DMS153 (cell line): ENCODE measurements around the gene NOL4L.

ENCODE experiments used
- DNase-seq: peaks from one replicate; lab custom pipeline; 2025; lab: John Stamatoyannopoulos, UW

The NOL4L gene

DNA sequence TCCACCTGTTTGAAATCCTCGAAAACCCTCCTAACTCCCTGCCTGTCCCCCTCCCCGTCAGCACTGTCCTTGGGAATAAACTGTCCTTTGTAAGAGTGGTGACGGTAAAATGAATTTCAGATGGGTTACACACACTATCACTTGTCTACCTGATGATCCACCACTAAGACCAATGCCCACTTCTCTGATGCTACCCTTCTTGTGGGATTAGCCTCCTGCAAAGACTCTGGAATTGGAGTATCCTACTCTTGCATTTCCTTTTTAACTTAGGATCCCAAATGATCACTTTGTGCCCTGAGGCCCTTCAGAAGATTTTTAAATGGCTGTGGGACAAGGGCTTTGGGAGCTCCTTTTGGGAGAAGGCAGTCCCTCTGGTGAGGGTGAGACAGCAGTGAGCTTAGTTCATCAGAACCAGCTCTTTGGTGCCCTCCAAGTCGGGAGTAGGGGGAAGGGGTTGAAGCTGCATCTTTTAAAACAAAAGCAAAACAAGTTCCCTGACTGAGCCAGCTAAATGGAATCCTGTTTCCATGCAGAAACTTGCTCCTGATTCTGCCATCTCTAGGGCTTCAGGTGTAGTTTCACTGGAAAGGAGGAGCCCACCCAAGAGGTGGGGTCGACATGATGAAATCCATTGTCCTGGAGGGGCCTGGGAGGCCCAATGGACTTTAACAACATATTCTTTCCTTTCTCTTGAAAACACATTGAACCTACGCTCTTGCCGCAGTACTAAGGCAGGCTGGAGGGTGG, 140.5 kb downstream of the NOL4L start:
- DNase-seq: no peak

DNA sequence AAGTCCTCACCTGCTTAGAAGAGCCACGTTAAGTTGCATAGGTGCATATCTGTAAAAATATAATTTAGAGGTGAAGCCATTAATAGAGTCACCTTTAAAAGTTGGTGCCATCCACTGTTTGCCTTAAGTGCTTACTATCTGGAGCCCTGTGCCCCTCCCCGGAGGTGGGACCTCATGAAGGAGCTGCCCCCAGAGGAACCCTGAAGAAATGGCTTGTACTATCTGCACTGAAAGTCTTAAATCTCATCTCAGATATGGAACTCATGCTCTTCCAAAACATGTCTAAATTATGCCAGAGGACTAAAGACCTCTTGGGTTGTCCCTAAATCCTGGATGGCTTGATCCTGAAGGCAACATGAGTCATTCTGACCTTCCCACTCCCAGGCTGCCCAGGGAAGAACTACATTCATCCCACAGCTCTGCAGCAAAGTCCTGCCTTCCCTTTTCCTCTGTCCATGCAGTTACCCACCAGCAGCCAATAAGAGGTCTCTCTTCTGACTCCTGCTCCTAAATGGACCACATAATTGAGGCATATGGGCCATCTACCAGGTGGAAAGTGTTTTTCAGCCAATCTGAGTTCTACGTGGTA, 141.7 kb downstream of the NOL4L start:
- no peak for DNase-seq

DNA sequence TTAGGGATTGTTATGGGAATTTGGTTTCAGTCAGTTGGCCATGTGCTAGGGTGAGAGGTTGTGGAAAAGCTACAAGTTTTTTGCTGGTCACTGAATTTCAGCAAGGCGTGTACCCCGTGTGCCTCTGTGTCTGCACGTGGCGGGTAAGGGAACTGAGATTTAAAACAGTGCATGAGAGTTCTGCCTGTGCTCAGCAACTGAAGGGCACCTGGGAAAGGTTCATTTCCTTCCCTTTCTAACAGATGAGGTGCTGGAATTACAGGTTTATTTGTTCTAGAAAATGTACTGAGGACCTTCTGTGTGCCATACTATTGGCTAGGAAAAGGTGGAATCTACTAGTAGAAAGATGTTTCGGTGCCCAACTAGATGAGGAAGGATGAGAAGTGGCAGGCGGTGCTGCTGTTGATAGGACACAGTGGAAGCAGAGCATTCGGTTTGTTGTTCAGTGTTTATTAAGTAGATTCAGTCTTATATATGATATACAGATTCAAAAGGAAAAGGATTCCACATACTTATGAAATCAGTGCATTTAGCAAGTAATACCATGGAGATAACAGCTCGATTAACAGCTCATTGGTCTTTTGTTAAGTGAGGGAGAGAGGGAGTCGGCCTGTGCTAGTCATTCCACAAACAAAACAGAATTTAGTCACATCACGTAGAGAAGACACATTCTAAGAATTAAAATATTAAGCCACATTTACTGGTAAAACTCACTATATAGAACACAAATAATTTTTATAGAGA, 142.3 kb downstream of the NOL4L start:
- DNase-seq: no peak

DNA sequence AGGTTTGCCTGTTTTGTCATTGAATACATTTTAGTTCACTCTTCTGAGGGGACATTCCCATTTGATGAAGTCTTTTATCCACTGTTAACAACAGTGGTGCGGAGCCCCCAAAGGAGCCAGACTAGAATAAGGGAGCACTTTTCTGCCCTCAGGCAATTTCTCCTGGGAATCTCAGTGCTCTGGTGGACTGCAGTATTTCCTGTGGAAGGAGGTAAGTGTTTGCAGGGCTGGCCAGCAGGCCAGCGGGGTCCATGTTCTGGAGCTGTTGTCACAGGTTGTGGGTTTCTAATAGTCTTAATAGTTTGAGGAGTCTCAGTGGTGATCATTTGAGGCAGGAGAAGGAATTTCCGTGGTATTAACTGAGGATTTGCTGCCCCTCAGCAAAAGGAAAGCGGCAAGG, 143.5 kb downstream of the NOL4L start:
- no peak for DNase-seq

DNA sequence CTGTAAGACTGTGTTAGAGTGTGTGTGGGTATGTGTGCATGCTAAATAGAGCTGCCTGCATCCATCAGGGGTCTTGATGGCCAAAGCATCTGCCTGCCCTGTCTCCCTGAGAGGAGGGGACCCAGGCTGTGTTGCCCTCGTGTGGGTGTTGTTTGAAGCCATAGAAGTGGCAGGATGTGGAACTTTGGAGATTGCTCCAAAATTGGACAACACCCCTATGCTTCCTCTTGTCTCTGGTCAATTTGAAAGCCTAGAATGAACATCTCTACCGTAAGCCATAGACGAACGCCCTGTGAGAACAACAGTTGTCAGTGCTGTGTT, 144.4 kb downstream of the NOL4L start:
- DNase-seq: no peak

GRCh38 chr20:32440069-32440757, 144.9 kb downstream of the NOL4L start:
- DNase-seq: no peak

DNA sequence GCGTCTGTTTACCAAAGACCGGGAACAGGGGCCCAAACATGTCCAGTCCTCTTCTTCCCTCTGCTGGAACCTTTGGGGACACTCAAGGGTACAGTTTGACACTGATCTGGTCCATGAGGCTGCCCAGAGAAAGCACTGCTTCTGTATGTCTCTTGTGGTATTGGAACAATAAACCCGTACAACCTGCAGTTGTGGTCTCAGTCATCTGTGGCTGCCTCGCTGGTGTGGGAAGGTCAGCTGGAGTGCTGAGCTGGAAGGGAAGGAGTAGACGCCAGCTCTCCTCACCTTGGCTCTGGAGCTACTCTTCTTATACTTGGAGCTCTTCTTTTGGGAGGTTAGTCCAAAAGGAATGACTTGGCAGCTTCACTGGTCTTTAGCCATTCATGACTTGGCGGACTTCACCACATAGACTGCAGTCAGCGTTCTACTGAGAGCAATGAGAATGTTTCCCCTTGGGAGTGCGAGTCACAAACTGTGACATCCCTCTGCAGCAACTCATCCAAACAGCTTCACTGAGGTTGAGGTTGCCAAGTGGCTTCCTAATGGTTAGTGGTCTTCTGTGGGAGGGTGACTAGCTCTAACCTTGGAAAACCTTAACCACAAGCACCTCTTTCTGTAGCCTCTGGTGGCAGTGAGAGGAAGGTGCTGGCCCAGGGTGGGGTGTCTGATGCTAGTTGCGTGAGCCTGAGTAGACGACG, 145.9 kb downstream of the NOL4L start:
- DNase-seq: no peak

GRCh38 chr20:32438331-32438858, 146.7 kb downstream of the NOL4L start:
- no peak for DNase-seq

DNA sequence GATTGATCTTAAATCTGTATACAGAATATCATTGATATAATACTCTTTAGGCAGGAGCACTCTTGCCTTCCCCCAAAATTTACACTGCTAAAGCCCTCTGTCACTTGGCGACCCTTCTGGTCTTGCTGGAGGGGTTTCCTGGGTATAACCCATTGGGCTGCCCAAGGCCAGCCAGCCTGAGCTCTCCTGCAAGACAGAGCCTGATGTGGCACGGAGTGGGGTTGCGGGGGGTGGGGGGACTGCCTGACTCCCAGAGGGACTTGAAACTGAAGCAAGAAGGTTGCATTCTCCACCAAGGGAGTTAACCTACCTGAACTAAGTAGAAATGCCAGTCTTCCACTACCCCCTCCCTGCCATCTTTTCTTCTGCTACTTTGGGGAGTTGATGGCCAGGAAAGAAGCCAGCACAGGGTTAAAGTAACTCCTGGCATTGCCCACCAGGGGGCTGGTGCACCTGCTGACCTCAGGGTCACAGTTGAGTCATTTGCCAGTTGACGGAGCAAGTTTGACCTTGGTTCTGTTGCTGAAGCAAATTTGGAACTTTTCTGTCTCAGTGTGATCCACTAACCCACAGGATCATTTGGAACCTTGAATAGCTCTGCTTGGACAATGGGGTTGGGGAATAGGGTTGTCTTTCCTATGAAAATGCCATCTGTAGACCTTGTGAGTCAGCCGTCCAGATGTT, 147.6 kb downstream of the NOL4L start:
- no peak for DNase-seq

GRCh38 chr20:32436968-32437367, 148.2 kb downstream of the NOL4L start:
- DNase-seq: no peak

DNA sequence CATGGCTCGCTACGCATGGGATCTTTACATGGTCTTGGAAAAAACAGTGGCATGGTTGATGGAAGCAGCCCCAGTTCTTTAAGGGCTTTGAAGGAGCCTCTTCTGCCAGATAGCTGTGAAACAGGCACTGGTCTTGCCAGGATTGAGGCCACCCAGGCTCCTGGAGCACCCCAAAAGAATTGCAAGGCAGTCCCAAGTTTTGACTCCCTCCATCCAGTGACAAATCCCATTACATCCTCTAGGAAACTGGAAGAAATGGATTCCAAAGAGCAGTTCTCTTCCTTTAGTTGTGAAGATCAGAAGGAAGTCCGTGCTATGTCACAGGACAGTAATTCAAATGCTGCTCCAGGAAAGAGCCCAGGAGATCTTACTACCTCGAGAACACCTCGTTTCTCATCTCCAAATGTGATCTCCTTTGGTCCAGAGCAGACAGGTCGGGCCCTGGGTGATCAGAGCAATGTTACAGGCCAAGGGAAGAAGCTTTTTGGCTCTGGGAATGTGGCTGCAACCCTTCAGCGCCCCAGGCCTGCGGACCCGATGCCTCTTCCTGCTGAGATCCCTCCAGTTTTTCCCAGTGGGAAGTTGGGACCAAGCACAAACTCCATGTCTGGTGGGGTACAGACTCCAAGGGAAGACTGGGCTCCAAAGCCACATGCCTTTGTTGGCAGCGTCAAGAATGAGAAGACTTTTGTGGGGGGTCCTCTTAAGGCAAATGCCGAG, 148.8 kb downstream of the NOL4L start:
- no peak for DNase-seq

DNA sequence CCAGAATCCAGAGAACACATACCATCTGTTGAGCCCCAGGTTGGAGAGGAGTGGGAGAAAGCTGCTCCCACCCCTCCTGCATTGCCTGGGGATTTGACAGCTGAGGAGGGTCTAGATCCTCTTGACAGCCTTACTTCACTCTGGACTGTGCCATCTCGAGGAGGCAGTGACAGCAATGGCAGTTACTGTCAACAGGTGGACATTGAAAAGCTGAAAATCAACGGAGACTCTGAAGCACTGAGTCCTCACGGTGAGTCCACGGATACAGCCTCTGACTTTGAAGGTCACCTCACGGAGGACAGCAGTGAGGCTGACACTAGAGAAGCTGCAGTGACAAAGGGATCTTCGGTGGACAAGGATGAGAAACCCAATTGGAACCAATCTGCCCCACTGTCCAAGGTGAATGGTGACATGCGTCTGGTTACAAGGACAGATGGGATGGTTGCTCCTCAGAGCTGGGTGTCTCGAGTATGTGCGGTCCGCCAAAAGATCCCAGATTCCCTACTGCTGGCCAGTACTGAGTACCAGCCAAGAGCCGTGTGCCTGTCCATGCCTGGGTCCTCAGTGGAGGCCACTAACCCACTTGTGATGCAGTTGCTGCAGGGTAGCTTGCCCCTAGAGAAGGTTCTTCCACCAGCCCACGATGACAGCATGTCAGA, 149.6 kb downstream of the NOL4L start:
- no peak for DNase-seq

DNA sequence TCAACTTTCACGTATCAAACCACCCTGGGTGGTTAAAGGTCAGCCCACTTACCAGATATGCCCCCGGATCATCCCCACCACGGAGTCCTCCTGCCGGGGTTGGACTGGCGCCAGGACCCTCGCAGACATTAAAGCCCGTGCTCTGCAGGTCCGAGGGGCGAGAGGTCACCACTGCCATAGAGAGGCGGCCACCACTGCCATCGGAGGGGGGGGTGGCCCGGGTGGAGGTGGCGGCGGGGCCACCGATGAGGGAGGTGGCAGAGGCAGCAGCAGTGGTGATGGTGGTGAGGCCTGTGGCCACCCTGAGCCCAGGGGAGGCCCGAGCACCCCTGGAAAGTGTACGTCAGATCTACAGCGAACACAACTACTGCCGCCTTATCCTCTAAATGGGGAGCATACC, 150.7 kb downstream of the NOL4L start:
- DNase-seq: no peak

DNA sequence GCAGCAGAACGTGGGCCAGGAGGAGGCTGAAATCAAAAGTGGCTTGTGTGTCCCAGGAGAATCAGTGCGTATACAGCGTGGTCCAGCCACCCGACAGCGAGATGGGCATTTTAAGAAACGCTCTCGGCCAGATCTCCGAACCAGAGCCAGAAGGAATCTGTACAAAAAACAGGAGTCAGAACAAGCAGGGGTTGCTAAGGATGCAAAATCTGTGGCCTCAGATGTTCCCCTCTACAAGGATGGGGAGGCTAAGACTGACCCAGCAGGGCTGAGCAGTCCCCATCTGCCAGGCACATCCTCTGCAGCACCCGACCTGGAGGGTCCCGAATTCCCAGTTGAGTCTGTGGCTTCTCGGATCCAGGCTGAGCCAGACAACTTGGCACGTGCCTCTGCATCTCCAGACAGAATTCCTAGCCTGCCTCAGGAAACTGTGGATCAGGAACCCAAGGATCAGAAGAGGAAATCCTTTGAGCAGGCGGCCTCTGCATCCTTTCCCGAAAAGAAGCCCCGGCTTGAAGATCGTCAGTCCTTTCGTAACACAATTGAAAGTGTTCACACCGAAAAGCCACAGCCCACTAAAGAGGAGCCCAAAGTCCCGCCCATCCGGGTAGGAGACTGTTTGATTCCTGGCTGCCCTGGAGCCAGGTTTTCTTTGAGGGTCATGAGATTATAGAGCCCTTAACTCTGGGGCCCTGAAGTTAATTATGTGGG, 151.7 kb downstream of the NOL4L start:
- DNase-seq: no peak

DNA sequence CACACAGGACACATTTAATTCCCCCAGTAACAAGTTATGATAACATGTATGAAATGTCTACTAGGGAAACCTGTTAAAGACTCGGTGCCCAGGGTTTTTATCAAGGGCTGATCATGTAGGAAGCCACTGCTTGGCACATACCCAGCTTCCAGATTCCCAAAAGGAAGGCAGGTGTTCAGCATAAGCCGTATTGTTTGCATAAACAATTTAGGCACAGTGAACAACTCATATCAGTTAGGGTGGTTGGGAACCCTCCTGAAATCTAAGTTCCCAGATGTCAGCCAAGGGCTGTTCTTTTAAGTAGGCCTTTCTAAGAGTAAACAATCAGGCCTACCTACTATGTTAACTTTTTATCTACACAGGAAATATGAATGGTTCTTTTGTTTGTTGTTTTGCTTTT, 152.9 kb downstream of the NOL4L start:
- DNase-seq: peak; percentile 17

GRCh38 chr20:32431457-32431856, 153.7 kb downstream of the NOL4L start:
- no peak for DNase-seq

GRCh38 chr20:32429745-32430360, 155.3 kb downstream of the NOL4L start:
- DNase-seq: no peak

DNA sequence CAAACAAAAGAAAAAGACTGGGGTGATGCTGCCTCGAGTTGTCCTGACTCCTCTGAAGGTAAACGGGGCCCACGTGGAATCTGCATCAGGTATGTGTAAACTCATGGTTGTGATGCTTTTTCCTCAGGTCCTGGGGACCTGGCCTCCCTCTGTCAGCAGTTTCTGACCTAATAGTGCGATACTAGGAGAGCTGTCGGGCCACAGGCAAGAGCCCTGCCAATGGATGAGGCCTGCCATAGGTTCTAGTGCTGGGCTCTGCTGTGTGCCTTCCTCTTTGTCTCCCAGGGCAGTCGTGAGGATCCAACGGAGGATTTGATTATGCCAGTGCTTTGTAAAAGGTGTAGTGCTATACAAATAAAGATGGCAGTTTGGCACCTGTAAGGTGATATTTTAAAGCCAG, 155.8 kb downstream of the NOL4L start:
- DNase-seq: no peak

DNA sequence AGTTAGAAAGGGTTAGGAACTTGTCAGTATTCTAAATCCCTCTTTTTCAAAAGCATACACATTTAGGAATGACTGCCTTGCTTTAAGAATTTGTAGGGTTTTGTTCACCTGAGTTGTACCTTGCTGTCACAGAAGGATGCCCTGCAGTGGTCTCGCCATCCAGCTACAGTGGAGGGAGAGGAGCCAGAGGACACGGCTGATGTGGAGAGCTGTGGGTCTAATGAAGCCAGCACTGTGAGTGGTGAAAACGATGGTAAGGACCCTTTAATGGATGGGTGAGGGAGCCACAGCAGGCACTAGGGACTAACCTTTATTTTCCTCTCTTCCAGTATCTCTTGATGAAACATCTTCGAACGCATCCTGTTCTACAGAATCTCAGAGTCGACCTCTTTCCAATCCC, 157.1 kb downstream of the NOL4L start:
- no peak for DNase-seq
